SK-N-MC (cell line): ENCODE results near the gene OR52H1.

Source experiments
- EZH2 ChIP-seq: fragments of 200-600 bp; sonication (generic); IDR thresholded peaks from one replicate; pipeline ENCODE4 v1.6.1; 2017; ENCODE audit warnings: antibody characterized with exemption
- FOXP2 ChIP-seq: optimal IDR thresholded peaks from 2 replicates; pipeline ENCODE3; 2011; ENCODE audit warnings: mild to moderate bottlenecking, moderate library complexity; ENCODE audit not compliant: insufficient read depth; ENCODE audit errors: extremely low read length, control extremely low read depth
- POLR2AphosphoS5 ChIP-seq: IDR thresholded peaks from 2 replicates; pipeline ENCODE4 v1.6.1; 2012; ENCODE audit warnings: mild to moderate bottlenecking, low read depth, low read length, borderline replicate concordance

DNA sequence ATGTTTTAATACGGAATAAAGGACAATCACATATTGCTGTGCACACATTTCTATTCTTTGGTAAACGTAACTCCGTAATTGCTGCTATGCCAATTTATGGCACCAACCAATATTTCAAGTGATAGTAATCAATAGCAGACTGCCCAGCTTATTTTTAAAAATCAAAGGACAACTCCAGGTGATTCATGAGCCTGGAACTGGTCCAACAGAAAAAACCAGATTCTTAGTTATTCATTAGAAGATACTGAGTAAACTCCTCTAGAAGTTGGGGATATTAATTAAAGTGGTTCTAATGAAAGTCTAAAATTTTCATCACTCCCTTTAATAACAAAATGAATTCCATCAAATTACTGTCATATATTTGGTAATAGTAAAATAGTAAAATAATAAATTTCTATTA, 9.4 kb upstream of the OR52H1 start:
- TF ChIP-seq EZH2: no peak
- no peak for TF ChIP-seq POLR2AphosphoS5
- TF ChIP-seq FOXP2: no peak
